Endodermal cell (in vitro differentiated cells): ENCODE results near the gene SYTL5. TPM values are rescaled to one million over a fixed set of nuclear protein-coding genes. Genes with fewer than 3 reads are reported as not detected.

Experiments
- DNase-seq: peaks from one replicate; pipeline ENCODE4 v3.0.0-alpha.2; 2017
- H3K27ac ChIP-seq: 2 replicates; pipeline ENCODE4 v1.5.1; 2013; ENCODE audit warnings: mild to moderate bottlenecking, low read depth, low read length, moderate library complexity
- H3K27me3 ChIP-seq: 2 replicates; pipeline ENCODE4 v1.6.1; 2013; ENCODE audit warnings: mild to moderate bottlenecking, low read length, moderate library complexity; ENCODE audit not compliant: insufficient read depth, control insufficient read depth, poor library complexity, severe bottlenecking
- H3K36me3 ChIP-seq: 2 replicates; pipeline ENCODE4 v1.7.0; 2013; ENCODE audit warnings: mild to moderate bottlenecking, low read length, moderate library complexity; ENCODE audit not compliant: control insufficient read depth, insufficient read depth
- H3K4me1 ChIP-seq: one replicate; pipeline ENCODE4 v1.7.0; 2013; ENCODE audit warnings: low read length; ENCODE audit not compliant: control insufficient read depth, insufficient read depth
- H3K4me3 ChIP-seq: 2 replicates; pipeline ENCODE4 v1.5.1; 2013; ENCODE audit warnings: mild to moderate bottlenecking, low read length, moderate library complexity
- H3K9ac ChIP-seq: 2 replicates; pipeline ENCODE4 v1.6.1; 2013; ENCODE audit warnings: mild to moderate bottlenecking, low read length, moderate library complexity; ENCODE audit not compliant: poor library complexity, severe bottlenecking; ENCODE audit errors: extremely low read depth
- H3K9me3 ChIP-seq: 2 replicates; pipeline ENCODE4 v1.6.1; 2013; ENCODE audit warnings: mild to moderate bottlenecking, low read length, moderate library complexity; ENCODE audit not compliant: control insufficient read depth
- H3K27ac Mint-ChIP-seq: 2 replicates; pipeline ENCODE4 v1.8.0; 2020; ENCODE audit warnings: mixed read lengths
- H3K27me3 Mint-ChIP-seq: 2 replicates; pipeline ENCODE4 v1.8.0; 2021; ENCODE audit warnings: mild to moderate bottlenecking, mixed read lengths; ENCODE audit not compliant: insufficient read depth
- H3K36me3 Mint-ChIP-seq: 2 replicates; pipeline ENCODE4 v1.8.0; 2020; ENCODE audit warnings: low read depth, mixed read lengths
- H3K4me1 Mint-ChIP-seq: 2 replicates; pipeline ENCODE4 v1.8.0; 2020; ENCODE audit warnings: mixed read lengths
- H3K4me3 Mint-ChIP-seq: 2 replicates; pipeline ENCODE4 v1.8.0; 2020; ENCODE audit warnings: mild to moderate bottlenecking, moderate library complexity, mixed read lengths
- H3K9me3 Mint-ChIP-seq: 2 replicates; pipeline ENCODE4 v1.8.0; 2020; ENCODE audit warnings: mild to moderate bottlenecking, mixed read lengths
- CTCF ChIP-seq: fragments of 200-600 bp; sonication (generic); conservative IDR thresholded peaks from 2 replicates; pipeline ENCODE4 v1.5.0; 2021; ENCODE audit warnings: antibody characterized with exemption, mild to moderate bottlenecking
- WGBS, 2 experiments: methylation state at CpG; one replicate each; pipeline versions ENCODE4 v1.1.5 to v1.1.7; 2013; ENCODE audit warnings: missing lambda C conversion rate in 2 of 2, mixed read lengths in 1 of 2; ENCODE audit not compliant: insufficient coverage in 1 of 2, insufficient read length in 1 of 2; 5-methylcytosine and 5-hydroxymethylcytosine counted together
- total RNA-seq, 2 donors: library from RNA; stranded (reverse); fragmentation: NEBNext Ultra II Directional in 1 of 2; extraction: Animal tissue kit (Norgen Biotek cat#: 25700) in 1 of 2; gene quantifications; 2 replicates in 1 of 2; 3 replicates in 1 of 2; pipeline ENCODE4 v1.2.1, GENCODE V29; 2021

Gene SYTL5
- total RNA-seq, 2 donors from 2014 or later, result 8.1 to 8.6 TPM

- Mint-ChIP-seq H3K27me3 (no peaks in the 10 kb centered on the region), H3K36me3 (no peaks in the 10 kb centered on the region), H3K4me1 (peaks cover 8% of the 10 kb centered on the region), H3K4me3 (no peak overlapping the region), H3K9me3 (peaks cover 41% of the 10 kb centered on the region), H3K27ac (no peak overlapping the region)
- Histone ChIP-seq H3K36me3 (no peaks in the 10 kb centered on the region), H3K9ac (no peak overlapping the region), H3K9me3 (no peaks in the 10 kb centered on the region), H3K27me3 (no peaks in the 10 kb centered on the region), H3K4me1 (no peaks in the 10 kb centered on the region), H3K4me3 (no peak overlapping the region), H3K27ac (no peak overlapping the region)
- no peak for TF ChIP-seq CTCF
- WGBS, 2 experiments, result 100% methylated on average over 1 of the region's 1 CpG; no CpG with 5 or more reads in 1 of the 2 experiments
- DNase-seq, result no peak
These were observed 45.2 kb upstream of the SYTL5 start for GRCh38 chrX:37961118-37961517.

GRCh38 chrX:37967714-37968113, 38.6 kb upstream of the SYTL5 start:
- WGBS, 2 experiments, result 90 to 95% methylated on average over 2 of the region's 2 CpGs
- Mint-ChIP-seq H3K27me3 (no peaks in the 10 kb centered on the region), H3K4me3 (no peak overlapping the region), H3K4me1 (peaks cover 15% of the 10 kb centered on the region), H3K27ac (no peak overlapping the region), H3K9me3 (peaks cover 40% of the 10 kb centered on the region), H3K36me3 (no peaks in the 10 kb centered on the region)
- H3K9ac ChIP-seq, result no peak overlapping the region
- H3K4me1 ChIP-seq, result no peaks in the 10 kb centered on the region
- H3K36me3 ChIP-seq, result no peaks in the 10 kb centered on the region
- no peak overlapping the region for H3K4me3 ChIP-seq
- no peak overlapping the region for H3K27ac ChIP-seq
- TF ChIP-seq CTCF, result no peak
- no peaks in the 10 kb centered on the region for H3K9me3 ChIP-seq
- no peaks in the 10 kb centered on the region for H3K27me3 ChIP-seq
- no peak for DNase-seq

- H3K9ac ChIP-seq, result no peak overlapping the region
- peaks cover 3% of the 10 kb centered on the region for H3K4me1 ChIP-seq
- H3K36me3 ChIP-seq, result no peaks in the 10 kb centered on the region
- no peak overlapping the region for H3K4me3 ChIP-seq
- TF ChIP-seq CTCF, result no peak
- H3K27me3 ChIP-seq, result peaks cover 7% of the 10 kb centered on the region
- DNase-seq, result no peak
- no CpG with 5 or more reads among the region's 3 CpGs for WGBS, 2 experiments
- Mint-ChIP-seq H3K4me3 (no peak overlapping the region), H3K27ac (no peak overlapping the region), H3K36me3 (no peaks in the 10 kb centered on the region), H3K4me1 (peaks cover 26% of the 10 kb centered on the region), H3K9me3 (peaks cover 38% of the 10 kb centered on the region), H3K27me3 (peaks cover 3% of the 10 kb centered on the region)
- no peak overlapping the region for H3K27ac ChIP-seq
- H3K9me3 ChIP-seq, result no peaks in the 10 kb centered on the region
These were observed 30.9 kb upstream of the SYTL5 start for GRCh38 chrX:37975421-37975820.
